Measurements from ENCODE around the gene VWCE.

VWCE gene

DNA sequence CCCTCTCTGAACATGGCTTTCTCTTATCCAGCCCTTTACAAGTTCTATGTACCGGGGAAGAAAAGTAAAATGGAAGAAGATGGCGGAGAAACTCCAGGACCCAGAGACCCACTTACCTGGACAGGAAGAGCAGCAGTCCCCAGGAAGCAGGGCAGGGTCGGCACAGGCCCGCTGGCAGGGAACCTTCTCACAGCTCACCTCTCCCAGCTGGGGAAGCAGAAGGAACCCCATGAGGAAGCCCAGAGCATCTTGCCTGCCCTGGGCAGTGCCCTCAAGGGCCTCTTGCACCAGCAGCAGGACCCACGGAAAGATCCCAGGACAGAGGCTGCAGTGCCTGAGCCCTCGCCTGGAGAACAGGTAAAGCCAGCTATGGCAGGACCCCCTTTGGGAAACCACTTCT is 30.7 kb downstream of the VWCE start:
- H3K27me3 ChIP-seq (ENCODE audit: control insufficient read depth, low read length) = no peaks in the 10 kb centered on the region
- H3K79me2 ChIP-seq (ENCODE audit: control insufficient read depth, low read length) = no peaks in the 10 kb centered on the region
- H3K4me3 ChIP-seq (ENCODE audit: low read length) = no peak overlapping the region
- no peaks in the 10 kb centered on the region for H3K4me1 ChIP-seq (ENCODE audit: control insufficient read depth, low read length)
- no peaks in the 10 kb centered on the region for H4K20me1 ChIP-seq (ENCODE audit: control insufficient read depth, insufficient read depth, low read depth, low read length)
- H3K9me3 ChIP-seq (ENCODE audit: control insufficient read depth, insufficient read depth, low read length) = no peaks in the 10 kb centered on the region
- TF ChIP-seq, protein P1, sequence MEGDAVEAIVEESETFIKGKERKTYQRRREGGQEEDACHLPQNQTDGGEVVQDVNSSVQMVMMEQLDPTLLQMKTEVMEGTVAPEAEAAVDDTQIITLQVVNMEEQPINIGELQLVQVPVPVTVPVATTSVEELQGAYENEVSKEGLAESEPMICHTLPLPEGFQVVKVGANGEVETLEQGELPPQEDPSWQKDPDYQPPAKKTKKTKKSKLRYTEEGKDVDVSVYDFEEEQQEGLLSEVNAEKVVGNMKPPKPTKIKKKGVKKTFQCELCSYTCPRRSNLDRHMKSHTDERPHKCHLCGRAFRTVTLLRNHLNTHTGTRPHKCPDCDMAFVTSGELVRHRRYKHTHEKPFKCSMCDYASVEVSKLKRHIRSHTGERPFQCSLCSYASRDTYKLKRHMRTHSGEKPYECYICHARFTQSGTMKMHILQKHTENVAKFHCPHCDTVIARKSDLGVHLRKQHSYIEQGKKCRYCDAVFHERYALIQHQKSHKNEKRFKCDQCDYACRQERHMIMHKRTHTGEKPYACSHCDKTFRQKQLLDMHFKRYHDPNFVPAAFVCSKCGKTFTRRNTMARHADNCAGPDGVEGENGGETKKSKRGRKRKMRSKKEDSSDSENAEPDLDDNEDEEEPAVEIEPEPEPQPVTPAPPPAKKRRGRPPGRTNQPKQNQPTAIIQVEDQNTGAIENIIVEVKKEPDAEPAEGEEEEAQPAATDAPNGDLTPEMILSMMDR (IDR thresholded peaks at IDR 0.05; ENCODE audit: low read depth, low read length, poor library complexity, severe bottlenecking) = no peak
- TF ChIP-seq EZH2phosphoT487 (IDR thresholded peaks at IDR 0.05; ENCODE audit: borderline replicate concordance, low read length) = no peak
- no peak overlapping the region for H3K27ac ChIP-seq (ENCODE audit: low read depth, low read length)
- no peaks in the 10 kb centered on the region for H3F3A ChIP-seq (ENCODE audit: control insufficient read depth, insufficient read depth)
- H3K4me2 ChIP-seq (ENCODE audit: low read length) = no peak overlapping the region
- 0 out of 2 replicates have a peak, but pooled peaks cover 5% of the 10 kb centered on the region for H3K36me3 ChIP-seq (ENCODE audit: control insufficient read depth, low read length)
- H3K9me2 ChIP-seq (replicated peaks; ENCODE audit: control insufficient read depth, low read length) = no peaks in the 10 kb centered on the region

DNA sequence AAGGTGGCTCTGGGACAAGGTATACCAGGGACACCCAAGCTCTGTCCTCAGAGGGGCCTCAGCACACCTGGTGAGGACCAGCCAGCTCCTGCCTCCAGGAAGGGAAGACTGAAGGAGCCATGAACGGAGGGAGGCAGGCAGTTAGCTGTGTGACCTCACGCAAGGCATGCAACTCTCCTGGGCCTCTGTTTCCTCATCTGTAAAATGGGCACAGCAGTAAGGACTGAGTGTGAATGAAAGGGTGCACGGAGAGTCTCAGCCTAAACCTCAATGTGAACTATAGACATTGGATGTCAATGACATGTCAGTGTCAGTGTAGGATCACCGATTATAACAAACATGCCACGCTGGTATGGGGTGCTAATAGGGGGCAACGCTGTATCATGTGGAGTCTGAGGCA is 35.8 kb downstream of the VWCE start:
- no peak overlapping the region for H3K27ac ChIP-seq (ENCODE audit: low read depth, low read length)
- H3K4me1 ChIP-seq (ENCODE audit: control insufficient read depth, low read length) = no peaks in the 10 kb centered on the region
- no peaks in the 10 kb centered on the region for H3K27me3 ChIP-seq (ENCODE audit: control insufficient read depth, low read length)
- no peaks in the 10 kb centered on the region for H3K79me2 ChIP-seq (ENCODE audit: control insufficient read depth, low read length)
- H3K4me3 ChIP-seq (ENCODE audit: low read length) = no peak overlapping the region
- no peak overlapping the region for H3K4me2 ChIP-seq (ENCODE audit: low read length)
- no peaks in the 10 kb centered on the region for H3K9me2 ChIP-seq (replicated peaks; ENCODE audit: control insufficient read depth, low read length)
- H3F3A ChIP-seq (ENCODE audit: control insufficient read depth, insufficient read depth) = no peaks in the 10 kb centered on the region
- H3K9me3 ChIP-seq (ENCODE audit: control insufficient read depth, insufficient read depth, low read length) = no peaks in the 10 kb centered on the region
- peaks cover 7% of the 10 kb centered on the region; the same call in 1 of the 2 replicates for H3K36me3 ChIP-seq (ENCODE audit: control insufficient read depth, low read length)
- TF ChIP-seq, protein P1 (IDR thresholded peaks at IDR 0.05; ENCODE audit: low read depth, low read length, poor library complexity, severe bottlenecking) = no peak
- no peak for TF ChIP-seq EZH2phosphoT487 (IDR thresholded peaks at IDR 0.05; ENCODE audit: borderline replicate concordance, low read length)
- no peaks in the 10 kb centered on the region for H4K20me1 ChIP-seq (ENCODE audit: control insufficient read depth, insufficient read depth, low read depth, low read length)

DNA sequence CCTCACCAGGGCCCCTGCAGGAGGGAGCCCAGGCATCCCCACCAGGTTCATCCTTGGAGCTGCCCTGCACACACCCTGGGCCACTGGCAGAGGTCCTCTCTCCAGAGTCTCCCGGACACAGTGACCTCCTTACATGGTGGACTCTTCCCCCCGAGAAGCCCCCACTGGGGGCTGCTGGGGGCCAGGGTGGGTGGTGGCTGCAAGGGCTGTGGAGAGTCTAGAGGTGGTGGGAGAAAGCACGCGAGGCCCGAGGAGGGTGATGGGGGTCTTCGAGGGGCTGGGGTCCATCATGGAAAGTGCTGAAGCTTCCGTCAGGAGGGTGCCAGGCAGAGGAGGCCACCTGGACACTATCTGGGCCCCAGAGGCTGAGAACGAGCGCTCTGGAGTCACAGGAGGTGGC is 36.6 kb downstream of the VWCE start:
- TF ChIP-seq, protein P1 (IDR thresholded peaks at IDR 0.05; ENCODE audit: low read depth, low read length, poor library complexity, severe bottlenecking) = no peak
- TF ChIP-seq EZH2phosphoT487 (IDR thresholded peaks at IDR 0.05; ENCODE audit: borderline replicate concordance, low read length) = no peak
- Histone ChIP-seq H3K4me1 (ENCODE audit: control insufficient read depth, low read length) (no peaks in the 10 kb centered on the region), H3K4me2 (ENCODE audit: low read length) (no peak overlapping the region), H3K27me3 (ENCODE audit: control insufficient read depth, low read length) (no peaks in the 10 kb centered on the region), H3K4me3 (ENCODE audit: low read length) (no peak overlapping the region), H3K9me2 (replicated peaks; ENCODE audit: control insufficient read depth, low read length) (no peaks in the 10 kb centered on the region), H3K9me3 (ENCODE audit: control insufficient read depth, insufficient read depth, low read length) (no peaks in the 10 kb centered on the region), H3K79me2 (ENCODE audit: control insufficient read depth, low read length) (no peaks in the 10 kb centered on the region), H4K20me1 (ENCODE audit: control insufficient read depth, insufficient read depth, low read depth, low read length) (no peaks in the 10 kb centered on the region), H3K36me3 (ENCODE audit: control insufficient read depth, low read length) (peaks cover 7% of the 10 kb centered on the region; the same call in 1 of the 2 replicates), H3F3A (ENCODE audit: control insufficient read depth, insufficient read depth) (no peaks in the 10 kb centered on the region), H3K27ac (ENCODE audit: low read depth, low read length) (no peak overlapping the region)
